ENCODE measurements around the gene RBM26.

DNA sequence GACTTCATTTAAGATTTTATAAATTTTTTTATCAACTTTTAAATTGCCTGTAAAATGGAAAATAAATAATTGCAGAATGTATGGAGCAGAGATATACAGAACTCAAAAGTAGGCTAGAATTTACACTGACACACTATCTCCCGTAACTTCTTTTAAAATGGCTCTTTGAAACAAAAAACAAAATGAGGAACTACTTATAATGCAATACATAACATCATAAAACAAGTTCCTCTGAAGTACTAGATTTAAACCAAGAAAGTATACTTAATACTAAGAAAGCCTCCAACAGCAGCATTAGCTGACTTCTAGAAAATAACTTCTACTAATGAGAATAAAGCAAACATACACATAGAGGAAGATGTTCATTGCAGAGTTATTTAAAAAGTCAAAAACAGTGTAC lies 17.0 kb downstream of the RBM26 start:
- TF ChIP-seq, protein P1, sequence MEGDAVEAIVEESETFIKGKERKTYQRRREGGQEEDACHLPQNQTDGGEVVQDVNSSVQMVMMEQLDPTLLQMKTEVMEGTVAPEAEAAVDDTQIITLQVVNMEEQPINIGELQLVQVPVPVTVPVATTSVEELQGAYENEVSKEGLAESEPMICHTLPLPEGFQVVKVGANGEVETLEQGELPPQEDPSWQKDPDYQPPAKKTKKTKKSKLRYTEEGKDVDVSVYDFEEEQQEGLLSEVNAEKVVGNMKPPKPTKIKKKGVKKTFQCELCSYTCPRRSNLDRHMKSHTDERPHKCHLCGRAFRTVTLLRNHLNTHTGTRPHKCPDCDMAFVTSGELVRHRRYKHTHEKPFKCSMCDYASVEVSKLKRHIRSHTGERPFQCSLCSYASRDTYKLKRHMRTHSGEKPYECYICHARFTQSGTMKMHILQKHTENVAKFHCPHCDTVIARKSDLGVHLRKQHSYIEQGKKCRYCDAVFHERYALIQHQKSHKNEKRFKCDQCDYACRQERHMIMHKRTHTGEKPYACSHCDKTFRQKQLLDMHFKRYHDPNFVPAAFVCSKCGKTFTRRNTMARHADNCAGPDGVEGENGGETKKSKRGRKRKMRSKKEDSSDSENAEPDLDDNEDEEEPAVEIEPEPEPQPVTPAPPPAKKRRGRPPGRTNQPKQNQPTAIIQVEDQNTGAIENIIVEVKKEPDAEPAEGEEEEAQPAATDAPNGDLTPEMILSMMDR (IDR thresholded peaks at IDR 0.05; ENCODE audit: poor library complexity), result no peak
- TF ChIP-seq EZH2phosphoT487 (IDR thresholded peaks at IDR 0.05; ENCODE audit: low read depth, severe bottlenecking, unreplicated experiment), result no peak
